ENCODE results near the gene MSH6.

GRCh38 chr2:47849368-47849767 is 66.4 kb downstream of the MSH6 start:
- no peak for TF ChIP-seq NR1H2 (CRISPR knock-in tag; IDR thresholded peaks at IDR 0.05)
- no peak for TF ChIP-seq CTCF (IDR thresholded peaks at IDR 0.05 in 2 of 3, conservative IDR thresholded peaks at IDR 0.05 in 1 of 3; ENCODE audit: insufficient read depth in 2 of 3, low read depth in 1 of 3, low read length in 3 of 3)
- TF ChIP-seq EP300 (IDR thresholded peaks at IDR 0.05; ENCODE audit: low read length), result no peak
